DMS53 treated with DMSO at 0.1 percent for 48 hours (cell line): ENCODE data around the gene SKAP1.
A peak's percentile ranks its signal among the peaks of the same experiment; 100 is the strongest.

Experiments
- DNase-seq: peaks from one replicate; lab custom pipeline; 2025; ENCODE audit not compliant: unreplicated experiment; lab: John Stamatoyannopoulos, UW

SKAP1 gene

DNA sequence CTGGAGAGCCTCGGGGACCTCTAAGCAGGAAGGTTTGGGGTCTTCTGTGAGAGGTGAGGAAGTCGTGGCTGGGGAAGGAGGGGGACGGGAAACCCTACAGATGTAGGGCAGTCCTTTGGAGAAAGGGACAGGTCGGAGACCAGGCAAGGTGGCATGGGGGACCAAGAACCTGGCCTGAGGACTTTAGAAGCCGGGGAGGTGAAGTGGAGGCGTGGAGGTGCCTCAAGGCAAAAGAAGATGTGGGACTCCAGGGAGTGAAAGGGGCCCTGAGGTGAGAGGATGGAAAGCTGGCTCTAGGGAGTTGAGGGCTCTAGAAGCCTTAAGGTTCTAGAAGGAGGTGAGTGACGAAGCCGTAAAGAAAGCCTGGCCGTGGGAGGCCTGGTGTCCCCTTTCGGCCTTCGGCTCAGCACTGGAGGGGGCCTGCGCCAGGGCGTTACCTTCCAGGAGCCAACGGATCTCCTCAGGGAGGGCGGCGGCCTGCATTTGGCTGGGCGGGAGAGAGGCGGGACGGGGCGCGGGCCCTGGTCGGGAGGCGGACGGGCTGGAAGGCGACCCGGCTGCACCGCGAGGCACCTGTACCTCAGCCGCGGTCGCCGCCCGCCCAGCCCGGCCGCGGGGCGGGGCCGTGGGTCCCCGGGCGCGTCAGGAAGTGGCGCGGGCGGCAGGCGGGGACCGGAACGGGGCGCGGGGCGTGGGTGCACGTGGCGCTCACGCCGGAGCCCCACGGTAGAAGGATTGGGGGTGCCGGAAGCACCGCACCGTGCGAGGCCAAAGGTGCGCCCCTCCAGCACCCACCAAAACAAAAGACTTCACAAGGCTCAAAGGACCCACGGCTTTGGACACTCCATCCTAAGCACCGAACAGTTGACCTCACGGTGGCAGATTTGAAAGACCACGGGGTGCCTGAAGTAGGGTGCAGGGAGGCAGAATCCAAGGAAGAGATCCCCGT, at the start of gene SKAP1:
Gene SKAP1 (minus strand): TSS at position 577 of the 949 bp plus-strand sequence.
- no peak for DNase-seq

DNA sequence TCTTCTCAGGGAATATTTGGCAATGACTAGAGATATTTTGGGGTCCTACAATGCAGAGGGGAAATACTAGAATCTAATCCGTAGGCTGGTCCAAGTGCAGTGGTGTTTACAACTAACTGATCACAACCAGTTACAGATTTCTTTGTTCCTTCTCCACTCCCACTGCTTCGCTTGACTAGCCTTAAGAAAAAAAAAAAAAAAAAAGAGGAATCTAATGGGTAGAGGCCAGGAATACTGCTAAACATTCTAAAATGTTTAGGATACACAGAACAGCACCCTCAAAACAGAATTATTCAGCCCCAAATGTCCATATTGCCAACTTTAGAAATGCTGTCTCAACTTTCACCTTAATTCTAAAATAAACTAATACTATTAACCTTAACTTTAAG, 49.0 kb upstream of the SKAP1 start:
- DNase-seq = no peak

DNA sequence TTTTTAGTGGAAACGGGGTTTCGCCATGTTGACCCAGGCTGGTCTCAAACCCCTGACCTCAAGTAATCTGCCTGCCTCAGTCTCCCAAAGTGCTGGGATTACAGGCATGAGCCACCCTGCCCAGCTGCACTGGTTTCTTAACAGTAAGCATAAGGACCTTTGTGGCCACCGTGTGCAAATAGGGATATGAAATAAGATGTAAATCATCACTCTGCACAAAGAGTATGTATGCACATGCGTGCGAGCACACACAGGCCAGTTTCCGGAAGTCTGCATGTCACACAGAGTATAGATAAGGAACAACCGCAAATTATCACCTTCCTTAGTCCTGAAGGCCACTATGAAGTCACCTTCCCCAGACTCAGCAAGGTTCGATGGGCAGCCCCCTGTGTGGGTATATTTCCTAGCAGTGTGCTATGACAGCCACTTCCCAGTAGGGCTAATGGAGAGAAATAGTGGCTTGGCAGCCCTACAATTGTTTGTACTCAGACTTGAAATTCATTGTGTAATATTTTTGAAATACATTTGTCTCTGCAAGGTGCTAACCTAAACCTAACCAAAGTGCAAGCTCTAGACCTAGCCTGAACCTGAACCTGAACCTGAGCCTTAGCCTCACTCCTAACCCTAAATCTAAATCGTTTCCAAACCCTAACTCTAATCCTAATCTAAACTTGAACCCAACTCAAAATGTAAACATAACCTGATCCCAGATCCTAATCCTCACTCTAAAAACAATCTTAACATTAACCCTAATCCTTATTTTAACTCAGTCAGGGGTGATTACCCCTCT, 48.4 kb upstream of the SKAP1 start:
- DNase-seq = no peak

DNA sequence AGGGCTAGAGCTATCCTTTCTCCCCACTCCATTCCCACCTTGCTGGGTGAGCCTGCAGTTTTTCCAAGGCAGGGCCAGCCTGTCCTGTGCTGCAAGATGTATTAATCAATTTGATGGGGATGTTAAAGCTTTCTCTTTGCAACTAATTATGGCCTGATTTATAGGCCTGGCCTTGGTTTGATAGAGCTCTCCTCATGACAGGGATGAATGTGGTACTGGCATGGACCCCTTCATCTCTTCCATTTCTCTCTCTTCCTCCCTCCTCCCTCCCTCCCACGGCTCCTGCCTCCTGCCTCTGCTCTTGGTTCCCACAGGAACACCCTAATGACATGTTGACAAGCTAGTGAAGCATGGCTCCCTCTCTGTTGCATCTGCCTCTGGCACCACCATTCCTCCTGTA, 47.2 kb upstream of the SKAP1 start:
- no peak for DNase-seq

DNA sequence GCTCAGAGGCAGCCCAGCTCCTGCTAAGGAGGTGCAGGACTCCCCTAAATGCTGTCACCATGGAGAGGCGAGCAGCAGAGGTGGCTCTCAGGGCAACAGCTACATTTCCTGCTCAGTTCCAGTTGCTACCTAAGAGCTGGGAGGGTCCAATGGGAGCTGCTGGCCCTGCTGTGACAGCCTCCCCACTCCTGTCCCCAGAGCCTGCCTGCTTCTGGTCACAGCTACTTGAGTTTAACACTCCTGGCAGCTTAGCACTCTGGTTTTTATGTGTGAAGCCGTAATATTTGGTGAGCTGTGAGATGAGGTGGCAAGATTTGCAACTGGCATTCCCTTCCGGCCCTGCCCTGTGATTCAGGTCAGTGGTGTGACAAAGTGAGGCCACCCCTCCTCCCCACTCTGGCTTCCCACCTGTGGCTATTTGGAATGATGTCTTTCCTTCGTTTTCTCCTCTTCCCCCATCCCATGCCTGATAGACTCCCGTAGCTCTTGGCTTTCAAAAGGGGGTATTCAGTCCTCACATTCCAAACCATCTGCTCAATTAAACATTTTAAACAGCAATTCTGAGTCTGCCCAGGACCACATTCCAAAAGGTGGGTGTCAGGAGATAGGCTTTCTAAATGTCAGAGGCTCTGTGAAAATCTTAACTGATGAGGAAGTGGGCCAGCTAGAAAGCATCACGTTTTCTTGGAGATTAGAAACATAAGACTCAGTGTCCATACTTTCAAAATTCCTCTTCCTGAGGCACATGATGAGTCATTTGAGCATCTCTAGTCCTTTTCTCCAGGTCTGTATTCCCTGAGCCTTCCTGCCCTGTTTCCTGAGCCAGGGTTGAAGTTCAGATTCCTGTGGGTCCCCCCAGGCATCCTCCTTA, 42.6 kb upstream of the SKAP1 start:
- DNase-seq = no peak

DNA sequence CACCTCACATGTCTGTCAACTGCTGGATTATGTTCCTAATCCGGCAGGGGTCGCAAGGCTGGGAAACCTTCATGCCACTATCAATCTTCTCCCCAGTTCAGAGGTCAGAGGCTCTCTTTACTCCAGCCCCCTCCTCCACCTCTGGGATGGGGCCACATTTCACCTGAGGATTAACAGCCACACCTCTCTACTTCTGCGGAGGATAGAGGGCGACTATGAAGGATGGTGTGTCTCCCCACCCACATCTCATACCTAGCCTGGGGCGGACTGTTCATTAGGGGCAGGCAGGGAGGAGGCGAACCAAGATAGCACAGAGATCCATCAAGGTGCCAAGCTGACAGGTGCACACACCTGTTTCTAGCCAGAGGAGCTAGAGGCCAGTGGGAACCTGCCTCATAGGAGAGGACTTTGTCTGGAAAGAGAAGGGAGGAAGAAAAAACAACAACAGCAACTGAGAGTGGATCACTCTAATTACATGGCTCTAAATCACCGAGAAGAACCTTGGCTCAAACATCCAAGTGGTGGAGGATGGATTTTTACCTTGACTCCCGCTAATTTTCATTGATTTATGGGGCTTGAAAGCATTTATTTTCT, 41.9 kb upstream of the SKAP1 start:
- DNase-seq = no peak

DNA sequence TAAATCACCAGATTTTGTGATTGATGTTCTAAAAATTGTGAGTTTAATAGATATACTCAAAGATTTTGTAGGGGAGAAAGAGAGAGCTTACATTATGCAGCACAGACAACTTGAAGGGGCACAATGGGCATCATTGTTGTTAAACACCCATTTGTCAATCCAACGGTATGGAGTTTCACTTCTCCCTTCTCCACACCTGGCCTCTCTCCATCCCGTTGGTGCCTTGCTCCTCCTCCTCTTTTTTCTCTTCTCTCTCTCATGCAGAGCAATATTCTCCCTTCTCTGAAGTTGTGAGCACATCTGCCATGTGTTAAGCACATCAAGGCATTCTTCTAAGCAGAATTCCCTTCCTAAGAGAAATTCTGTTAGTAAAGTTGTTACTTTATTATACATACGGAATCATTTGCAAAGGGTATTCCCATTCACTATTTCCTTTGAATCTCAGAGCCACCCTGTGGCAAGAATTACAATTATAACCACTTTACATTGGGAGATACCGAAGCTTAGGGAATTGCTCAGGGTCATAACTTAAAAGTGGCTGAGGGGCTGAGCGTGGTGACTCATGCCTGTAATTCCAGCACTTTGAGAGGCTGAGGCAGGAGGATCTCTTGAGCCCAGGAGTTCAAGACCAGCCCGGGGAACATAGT, 40.5 kb upstream of the SKAP1 start:
- no peak for DNase-seq

DNA sequence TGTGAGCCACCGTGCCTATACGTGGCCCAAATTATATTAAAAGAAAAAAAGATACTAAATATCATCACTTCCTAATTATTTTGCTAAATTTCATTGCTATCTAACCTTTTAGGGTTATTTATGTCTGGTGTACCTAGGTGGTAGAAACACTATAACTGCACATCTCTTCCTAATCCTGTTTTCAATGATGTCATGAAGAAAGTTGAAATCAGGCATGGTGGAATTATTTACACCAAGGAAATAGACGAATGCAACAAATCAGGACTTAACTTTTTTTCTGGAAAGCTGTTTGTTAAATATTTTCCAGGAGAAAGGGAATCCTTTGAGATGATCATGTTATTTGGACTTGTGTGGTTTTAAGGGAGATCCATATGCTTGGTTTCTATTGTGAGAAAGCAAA, 39.2 kb upstream of the SKAP1 start:
- DNase-seq = no peak

DNA sequence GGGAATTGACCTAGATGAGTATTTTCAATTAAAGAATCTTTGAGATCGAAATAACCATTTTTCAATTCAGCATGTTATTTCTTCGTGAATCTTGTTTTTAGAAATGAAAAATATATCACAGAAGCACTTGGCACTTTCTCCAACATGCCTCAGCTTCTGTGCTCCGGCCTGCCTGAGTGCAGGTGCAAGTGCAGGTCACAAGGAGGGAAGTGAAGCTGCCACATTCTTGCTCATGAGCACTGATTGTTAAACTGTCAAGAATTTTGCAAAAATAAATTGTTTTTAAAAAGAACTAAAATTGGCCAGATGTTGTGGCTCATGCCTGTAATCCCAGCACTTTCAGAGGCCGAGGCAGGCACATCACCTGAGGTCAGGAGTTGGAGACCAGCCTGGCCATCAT, 38.3 kb upstream of the SKAP1 start:
- no peak for DNase-seq

DNA sequence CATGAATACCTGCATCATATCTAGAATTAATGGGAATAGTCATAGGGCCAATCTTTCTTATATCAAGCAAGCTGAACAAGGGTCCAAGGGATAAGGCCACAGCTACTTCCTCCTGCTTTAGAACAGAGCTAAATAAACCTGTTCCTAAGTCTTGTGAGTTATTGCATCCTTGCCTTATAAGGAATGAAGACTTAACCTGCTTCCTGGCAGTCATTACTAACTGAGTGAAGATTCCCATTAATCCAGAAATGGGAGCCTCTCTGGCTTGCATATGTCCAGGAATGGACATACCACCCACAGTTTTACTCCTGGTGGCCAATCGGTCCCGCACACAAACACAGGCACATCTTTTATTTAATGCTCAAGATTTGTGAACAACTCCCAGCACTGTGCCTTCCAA, 35.9 kb upstream of the SKAP1 start:
- no peak for DNase-seq

DNA sequence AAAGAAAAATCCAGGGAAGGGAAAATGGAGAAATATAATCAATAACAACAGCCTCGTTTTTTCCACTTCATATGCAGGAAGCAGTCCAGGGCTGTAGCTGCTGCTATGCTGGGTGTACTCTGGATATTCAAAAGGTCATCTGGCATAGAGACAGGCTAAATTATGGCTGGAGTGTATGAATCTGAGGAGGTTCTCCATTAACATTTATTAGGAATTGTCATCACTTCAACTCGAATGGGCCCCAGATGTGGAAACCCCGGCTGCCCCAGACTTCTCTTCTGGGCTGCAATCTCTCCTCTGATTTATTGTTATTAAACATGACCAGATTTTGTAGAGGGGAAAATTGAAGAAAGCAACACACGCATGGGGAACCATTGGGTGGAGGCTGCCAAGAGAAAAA, 33.5 kb upstream of the SKAP1 start:
- no peak for DNase-seq

DNA sequence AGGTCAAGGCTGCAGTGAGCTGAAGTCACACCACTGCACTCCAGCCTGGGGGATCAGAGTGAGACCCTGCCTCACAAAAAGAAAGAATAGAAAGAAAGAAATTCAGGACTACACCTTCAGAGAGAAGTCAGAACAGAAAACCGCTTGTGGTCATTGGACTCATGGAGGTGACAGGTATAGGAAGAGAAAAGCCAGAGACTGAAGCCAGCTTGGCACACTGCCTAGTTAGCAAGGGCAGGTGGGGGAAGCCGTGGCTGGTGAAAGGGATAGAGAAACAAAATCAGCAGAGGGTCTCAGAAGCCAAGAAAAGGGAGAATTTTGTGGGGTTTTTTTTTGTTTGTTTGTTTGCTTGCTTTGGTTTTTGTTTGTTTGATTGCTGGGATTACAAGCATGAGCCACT, 32.9 kb upstream of the SKAP1 start:
- DNase-seq = no peak

DNA sequence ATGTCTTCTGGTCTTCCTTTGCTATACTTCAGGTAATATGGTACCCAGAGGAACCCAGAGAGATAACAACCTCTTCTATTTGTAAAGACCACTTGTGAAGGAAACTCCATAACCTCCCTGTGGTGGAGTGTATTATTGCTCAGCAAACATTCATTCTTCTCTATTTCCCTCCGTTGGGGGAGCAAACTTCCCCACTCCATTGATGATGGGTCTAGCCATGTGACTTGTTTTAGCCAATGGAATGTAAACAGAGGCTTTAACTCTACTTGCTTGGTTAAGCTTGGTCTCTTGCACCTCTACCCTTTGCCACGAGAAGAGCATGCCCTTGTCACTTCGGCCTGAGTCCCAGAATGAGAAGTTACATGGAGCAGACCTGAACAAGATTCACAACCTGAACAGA, 30.0 kb upstream of the SKAP1 start:
- no peak for DNase-seq

DNA sequence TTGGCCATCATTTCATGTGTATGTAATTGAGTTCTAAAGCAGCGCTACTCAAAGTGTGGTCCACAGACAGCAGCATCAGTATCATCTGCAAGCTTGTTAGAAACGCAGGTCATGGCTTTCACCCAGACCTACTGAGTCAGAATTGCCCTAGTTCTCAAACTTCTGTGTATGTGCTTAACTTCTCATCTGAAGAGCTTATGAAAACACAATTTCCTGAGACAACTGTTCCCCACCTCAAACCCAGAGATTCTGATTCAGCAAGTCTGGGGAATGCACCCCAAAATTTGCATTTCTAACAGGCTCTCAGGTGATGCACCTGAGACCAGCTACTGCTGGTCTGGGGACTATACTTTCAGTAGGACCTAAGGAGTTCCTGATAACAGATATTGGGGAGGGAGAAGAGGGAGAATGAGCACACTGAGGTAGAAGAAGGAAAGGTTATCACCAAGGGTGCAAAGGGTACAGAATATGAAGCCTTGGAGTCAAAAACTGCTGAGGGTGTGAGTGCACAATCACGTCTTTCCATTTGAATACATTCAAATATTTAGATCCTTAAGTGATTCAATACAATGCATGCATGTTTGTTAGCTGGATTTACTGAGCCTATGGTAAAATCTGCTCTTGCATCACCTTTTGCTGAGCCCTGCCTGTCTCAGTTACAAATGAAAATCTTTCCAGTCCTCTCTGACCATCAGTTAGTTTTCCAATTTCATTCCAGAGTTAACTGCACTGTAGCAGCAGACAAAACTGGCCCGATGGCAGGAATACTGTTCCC, 29.2 kb upstream of the SKAP1 start:
- DNase-seq = no peak

DNA sequence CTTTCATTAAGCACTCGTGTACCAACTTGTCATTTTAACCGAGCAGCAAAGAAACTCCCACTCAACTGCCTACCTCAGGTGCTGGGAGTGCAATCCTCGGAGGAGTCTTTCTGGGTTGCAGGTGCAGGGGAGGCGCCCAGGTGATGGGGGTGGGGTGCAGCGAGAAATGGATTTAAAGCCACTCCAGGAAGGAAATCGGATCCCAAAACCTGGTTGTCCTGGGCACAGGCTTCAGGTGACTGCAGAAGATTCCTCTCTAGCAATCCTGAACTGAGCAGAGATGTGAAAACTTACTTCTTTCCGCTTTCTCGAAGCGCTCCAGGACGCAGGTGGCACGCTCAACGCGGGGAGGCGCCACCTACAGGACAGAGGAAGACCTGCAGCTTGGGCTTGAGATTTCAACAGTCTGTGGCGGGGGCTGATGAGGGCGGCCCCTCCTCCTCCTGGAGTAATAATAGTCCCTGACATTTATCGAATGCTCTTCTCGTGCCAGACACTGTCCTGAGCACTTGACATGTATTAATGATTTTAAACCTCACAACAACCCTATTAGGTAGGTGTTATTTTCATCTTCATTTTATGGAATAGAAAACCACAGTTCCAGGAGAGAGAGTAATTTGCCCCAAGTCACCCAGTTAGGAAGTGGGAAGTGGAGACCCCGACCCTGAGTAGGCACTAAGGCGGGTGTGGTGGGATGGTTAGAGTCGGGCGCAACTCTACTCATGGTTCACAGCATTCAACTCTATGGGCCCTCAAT, 27.2 kb upstream of the SKAP1 start:
- peak; percentile 80 for DNase-seq

DNA sequence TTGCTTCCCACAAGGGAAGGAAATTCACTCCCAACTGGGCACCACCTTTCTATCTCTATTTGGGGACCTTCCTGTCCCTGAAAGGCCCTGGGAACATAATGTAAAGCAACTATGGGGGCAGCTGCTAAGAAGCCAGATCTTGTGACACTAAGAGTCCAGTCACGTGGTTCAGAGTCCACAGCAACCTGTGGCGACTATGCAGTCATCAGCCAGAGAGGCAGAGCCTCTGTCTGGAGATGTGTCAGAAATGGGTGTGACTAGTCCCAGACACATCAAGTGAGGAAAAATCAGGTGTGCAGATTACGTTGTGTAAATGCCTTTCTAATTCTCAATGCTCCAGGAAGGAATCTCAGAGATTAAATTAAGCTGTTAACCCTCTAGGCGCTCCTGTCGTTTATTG, 26.6 kb upstream of the SKAP1 start:
- DNase-seq = peak; percentile 58

DNA sequence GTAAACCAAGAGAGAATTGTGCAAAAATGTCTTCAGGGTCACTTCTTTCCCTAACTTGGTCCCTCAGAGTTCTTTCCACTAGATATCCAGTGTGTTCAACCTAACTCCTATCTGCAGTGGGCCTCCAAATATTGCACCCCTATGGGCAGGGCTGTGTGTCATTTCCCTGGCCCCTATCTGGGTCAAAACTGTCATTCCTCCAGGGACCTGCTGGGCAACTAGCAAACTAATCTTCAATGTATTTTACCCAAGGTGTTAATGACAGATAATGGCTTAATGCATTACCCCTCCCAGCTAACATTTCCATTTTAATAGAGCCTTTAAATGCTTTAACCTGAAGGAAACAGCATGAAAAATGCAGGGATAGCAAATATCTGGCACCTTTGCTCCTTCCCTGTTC, 25.8 kb upstream of the SKAP1 start:
- DNase-seq = no peak

DNA sequence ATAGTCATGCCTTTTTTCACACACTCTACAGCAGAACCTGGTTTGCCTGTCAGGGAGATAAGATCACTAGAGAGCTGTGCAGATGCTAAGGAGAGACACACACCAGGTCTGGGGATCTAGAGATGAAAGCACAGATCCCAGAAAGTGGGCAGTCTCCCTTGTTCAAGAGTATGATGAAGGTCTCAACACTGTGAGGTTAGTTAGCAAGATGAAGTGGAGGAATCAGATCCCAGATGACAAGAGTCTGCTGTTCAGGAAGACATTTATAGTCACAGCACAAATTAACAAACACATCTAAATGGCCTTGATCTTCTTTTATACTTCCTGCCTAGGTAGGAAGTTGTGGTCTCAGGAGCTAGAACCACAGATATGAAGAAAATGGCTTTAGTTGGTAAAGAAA, 23.4 kb upstream of the SKAP1 start:
- no peak for DNase-seq

DNA sequence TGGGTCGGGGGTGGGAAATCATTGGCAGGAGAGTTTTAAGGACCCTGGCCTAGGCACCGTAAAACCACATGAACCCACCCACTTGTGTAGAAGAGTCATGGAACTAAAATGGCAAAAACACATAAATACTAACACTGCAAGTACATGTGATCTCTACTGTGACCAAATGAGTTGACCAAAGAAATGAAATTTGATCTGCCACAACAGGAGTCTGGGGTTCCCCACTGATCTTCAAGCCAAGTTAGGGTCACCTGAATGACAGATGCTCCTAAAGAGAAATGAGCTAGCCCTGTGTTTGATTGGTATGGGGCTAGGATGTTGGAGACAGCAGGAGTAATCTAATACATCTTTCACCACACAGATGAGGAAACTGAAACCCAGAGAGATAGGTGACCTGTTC, 21.5 kb upstream of the SKAP1 start:
- no peak for DNase-seq
